A549 (cell line): ENCODE measurements around the gene BBIP1.

Source experiments
- FOXS1 ChIP-seq: fragments of 250-450 bp; sonication (Bioruptor Pico); IDR thresholded peaks from 2 replicates; pipeline ENCODE4 v1.5.0; 2020; ENCODE audit warnings: mild to moderate bottlenecking, moderate library complexity
- JUNB ChIP-seq: fragments of >200 bp; sonication (Bioruptor Twin); formaldehyde crosslinking; IDR thresholded peaks from 2 replicates; pipeline ENCODE4 v1.6.1; 2016
- KDM5A ChIP-seq: fragments of 200-600 bp; sonication (generic); IDR thresholded peaks from 2 replicates; pipeline ENCODE4 v1.6.1; 2016; ENCODE audit warnings: antibody characterized with exemption, mild to moderate bottlenecking
- POLR2A ChIP-seq: IDR thresholded peaks from 2 replicates; pipeline ENCODE4 v1.6.1; 2012; ENCODE audit warnings: mild to moderate bottlenecking, low read length
- POLR2AphosphoS2 ChIP-seq: conservative IDR thresholded peaks from 2 replicates; pipeline ENCODE4 v1.6.1; 2012; ENCODE audit warnings: low read length, improper control_type of control experiment, inconsistent platforms
- RAD21 ChIP-seq, 2 experiments: fragments of >200 bp in 1 of 2; sonication (Bioruptor Twin) in 1 of 2; formaldehyde crosslinking in 1 of 2; IDR thresholded peaks in 1 of 2; conservative IDR thresholded peaks in 1 of 2; 2 replicates in 1 of 2; 3 replicates in 1 of 2; pipeline ENCODE4 v1.6.1; 2012 to 2018; ENCODE audit warnings: inconsistent platforms in 1 of 2
- RCOR1 ChIP-seq: fragments of 150-350 bp; IDR thresholded peaks from 2 replicates; pipeline ENCODE4 v1.6.1; 2014; ENCODE audit warnings: antibody characterized with exemption, low read length, low read depth
- RNF2 ChIP-seq: fragments of 200-600 bp; sonication (generic); IDR thresholded peaks from 2 replicates; pipeline ENCODE4 v1.6.1; 2016; ENCODE audit warnings: low read depth, mild to moderate bottlenecking, antibody characterized with exemption, moderate library complexity, borderline replicate concordance
- SMC3 ChIP-seq: fragments of >200 bp; sonication (Bioruptor Twin); formaldehyde crosslinking; IDR thresholded peaks from 3 replicates; pipeline ENCODE4 v1.6.1; 2018; ENCODE audit warnings: inconsistent platforms
- TF ChIP-seq, protein P1 (sequence below): fragments of >200 bp; sonication (Bioruptor Twin); formaldehyde crosslinking; IDR thresholded peaks from 2 replicates; pipeline ENCODE4 v1.6.1; 2016
- TF ChIP-seq, protein P2 (sequence below): fragments of >200 bp; sonication (Bioruptor Twin); formaldehyde crosslinking; IDR thresholded peaks from 3 replicates; pipeline ENCODE4 v1.5.1; 2016
- TF ChIP-seq, protein P3 (sequence below): fragments of 200-600 bp; sonication (generic); IDR thresholded peaks from 2 replicates; pipeline ENCODE4 v1.6.1; 2016; ENCODE audit warnings: antibody characterized with exemption, mild to moderate bottlenecking, moderate library complexity

DNA sequence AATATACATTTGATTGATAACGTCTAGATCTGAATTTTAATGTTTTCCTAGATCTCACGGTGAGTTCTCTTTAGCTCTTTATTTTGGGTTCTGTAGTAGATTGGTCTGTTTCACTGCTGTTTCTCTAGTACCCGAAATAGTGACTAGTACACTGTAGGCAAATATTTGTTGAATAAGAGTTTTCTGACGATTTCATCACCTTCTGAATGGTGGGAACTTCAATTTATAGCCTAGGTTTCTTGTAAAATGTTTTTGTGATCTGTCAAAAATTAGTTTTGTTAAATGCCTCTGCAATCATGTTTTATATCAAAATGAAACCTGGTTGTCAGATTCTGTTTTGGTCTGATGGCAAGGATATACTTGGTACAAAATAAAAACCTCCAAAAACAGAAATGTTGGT is 37.1 kb downstream of the BBIP1 start:
- TF ChIP-seq, protein P1, sequence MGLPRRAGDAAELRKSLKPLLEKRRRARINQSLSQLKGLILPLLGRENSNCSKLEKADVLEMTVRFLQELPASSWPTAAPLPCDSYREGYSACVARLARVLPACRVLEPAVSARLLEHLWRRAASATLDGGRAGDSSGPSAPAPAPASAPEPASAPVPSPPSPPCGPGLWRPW: no peak
- TF ChIP-seq, protein P2, sequence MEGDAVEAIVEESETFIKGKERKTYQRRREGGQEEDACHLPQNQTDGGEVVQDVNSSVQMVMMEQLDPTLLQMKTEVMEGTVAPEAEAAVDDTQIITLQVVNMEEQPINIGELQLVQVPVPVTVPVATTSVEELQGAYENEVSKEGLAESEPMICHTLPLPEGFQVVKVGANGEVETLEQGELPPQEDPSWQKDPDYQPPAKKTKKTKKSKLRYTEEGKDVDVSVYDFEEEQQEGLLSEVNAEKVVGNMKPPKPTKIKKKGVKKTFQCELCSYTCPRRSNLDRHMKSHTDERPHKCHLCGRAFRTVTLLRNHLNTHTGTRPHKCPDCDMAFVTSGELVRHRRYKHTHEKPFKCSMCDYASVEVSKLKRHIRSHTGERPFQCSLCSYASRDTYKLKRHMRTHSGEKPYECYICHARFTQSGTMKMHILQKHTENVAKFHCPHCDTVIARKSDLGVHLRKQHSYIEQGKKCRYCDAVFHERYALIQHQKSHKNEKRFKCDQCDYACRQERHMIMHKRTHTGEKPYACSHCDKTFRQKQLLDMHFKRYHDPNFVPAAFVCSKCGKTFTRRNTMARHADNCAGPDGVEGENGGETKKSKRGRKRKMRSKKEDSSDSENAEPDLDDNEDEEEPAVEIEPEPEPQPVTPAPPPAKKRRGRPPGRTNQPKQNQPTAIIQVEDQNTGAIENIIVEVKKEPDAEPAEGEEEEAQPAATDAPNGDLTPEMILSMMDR: no peak
- no peak for TF ChIP-seq POLR2A
- no peak for TF ChIP-seq KDM5A
- TF ChIP-seq FOXS1 (CRISPR knock-in tag): no peak
- TF ChIP-seq SMC3: no peak
- no peak for TF ChIP-seq POLR2AphosphoS2
- TF ChIP-seq RCOR1: no peak
- TF ChIP-seq RAD21 (conservative IDR thresholded peaks at IDR 0.05 in 1 of 2, IDR thresholded peaks at IDR 0.05 in 1 of 2): no peak
- TF ChIP-seq, protein P3, sequence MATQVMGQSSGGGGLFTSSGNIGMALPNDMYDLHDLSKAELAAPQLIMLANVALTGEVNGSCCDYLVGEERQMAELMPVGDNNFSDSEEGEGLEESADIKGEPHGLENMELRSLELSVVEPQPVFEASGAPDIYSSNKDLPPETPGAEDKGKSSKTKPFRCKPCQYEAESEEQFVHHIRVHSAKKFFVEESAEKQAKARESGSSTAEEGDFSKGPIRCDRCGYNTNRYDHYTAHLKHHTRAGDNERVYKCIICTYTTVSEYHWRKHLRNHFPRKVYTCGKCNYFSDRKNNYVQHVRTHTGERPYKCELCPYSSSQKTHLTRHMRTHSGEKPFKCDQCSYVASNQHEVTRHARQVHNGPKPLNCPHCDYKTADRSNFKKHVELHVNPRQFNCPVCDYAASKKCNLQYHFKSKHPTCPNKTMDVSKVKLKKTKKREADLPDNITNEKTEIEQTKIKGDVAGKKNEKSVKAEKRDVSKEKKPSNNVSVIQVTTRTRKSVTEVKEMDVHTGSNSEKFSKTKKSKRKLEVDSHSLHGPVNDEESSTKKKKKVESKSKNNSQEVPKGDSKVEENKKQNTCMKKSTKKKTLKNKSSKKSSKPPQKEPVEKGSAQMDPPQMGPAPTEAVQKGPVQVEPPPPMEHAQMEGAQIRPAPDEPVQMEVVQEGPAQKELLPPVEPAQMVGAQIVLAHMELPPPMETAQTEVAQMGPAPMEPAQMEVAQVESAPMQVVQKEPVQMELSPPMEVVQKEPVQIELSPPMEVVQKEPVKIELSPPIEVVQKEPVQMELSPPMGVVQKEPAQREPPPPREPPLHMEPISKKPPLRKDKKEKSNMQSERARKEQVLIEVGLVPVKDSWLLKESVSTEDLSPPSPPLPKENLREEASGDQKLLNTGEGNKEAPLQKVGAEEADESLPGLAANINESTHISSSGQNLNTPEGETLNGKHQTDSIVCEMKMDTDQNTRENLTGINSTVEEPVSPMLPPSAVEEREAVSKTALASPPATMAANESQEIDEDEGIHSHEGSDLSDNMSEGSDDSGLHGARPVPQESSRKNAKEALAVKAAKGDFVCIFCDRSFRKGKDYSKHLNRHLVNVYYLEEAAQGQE: no peak
- TF ChIP-seq RNF2: no peak
- no peak for TF ChIP-seq JUNB
